ENCODE results near the gene CD3E.
"Not testable (repeated sequence)": the region's sequence is repeated elsewhere in the genome, so short reads cannot be mapped to it uniquely, and the experiment has no call there.

CD3E gene

DNA sequence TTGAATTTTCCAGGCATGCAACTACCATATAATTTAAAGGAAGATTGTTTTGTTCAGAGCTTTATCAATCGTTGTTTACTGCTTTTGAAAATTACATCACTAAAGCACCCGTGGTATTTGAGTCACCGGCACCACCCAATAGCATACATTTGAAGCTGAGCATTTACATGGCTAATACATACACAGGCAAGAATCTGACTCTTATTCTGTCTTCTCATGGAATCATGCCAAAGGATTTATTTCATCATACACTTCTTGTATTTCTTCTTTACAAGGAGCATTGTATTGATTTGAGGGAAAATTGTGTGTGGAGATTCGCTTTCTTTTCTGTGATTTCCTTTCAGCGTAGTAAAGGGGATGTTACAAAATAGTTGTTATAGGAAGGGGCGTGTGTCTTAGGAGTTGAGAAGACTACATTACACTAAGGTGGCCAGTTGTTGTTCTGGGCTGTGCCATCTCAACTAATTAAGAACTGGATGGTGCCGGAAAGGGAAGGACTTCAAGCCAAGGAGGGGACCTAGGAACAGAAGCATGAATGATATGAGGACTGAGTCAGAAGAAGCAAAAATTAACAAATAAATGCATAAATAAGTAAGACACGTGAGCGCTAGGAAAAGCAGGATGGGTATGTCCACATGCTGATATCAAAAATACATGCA, 12.9 kb upstream of the CD3E start:
- DNase-seq: no peak

DNA sequence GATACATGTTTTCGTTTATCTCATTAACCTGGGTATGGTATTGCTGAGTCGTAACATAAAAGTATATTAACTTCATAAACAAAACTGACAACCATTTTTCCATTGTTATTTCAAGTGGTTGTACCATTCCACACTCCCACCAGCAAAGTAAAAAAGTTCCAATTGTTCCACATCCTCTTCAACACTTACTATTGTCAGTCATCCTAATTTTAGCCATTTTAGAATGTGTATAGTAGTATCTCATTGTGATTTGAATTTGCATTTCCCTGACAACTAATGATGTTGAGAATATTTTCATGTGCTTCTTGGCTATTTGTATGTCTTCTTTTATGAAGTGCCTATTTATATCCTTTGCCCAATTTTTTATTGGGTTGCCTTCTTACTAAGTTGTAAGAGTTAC, 10.5 kb upstream of the CD3E start:
- DNase-seq: no peak

DNA sequence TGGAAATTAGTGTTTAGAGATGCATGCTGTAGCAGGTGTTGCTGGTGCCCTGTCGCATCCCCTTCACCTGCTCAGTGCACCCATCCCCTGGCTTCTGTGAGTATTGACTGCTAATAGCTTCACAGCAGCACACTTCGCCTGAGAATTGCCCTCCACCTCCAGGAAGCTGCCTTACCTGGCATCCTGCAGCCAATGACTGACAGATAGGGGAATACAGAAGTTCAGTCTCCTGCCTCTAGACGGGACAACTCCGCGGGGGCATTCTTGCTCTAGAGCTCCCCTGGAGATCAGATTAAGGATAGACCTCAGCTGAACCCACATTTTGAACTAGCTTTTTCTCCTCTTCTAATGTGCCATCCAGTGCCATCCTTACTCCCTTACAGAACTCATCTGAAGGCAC, 9.3 kb upstream of the CD3E start:
- DNase-seq: peak; percentile 38

DNA sequence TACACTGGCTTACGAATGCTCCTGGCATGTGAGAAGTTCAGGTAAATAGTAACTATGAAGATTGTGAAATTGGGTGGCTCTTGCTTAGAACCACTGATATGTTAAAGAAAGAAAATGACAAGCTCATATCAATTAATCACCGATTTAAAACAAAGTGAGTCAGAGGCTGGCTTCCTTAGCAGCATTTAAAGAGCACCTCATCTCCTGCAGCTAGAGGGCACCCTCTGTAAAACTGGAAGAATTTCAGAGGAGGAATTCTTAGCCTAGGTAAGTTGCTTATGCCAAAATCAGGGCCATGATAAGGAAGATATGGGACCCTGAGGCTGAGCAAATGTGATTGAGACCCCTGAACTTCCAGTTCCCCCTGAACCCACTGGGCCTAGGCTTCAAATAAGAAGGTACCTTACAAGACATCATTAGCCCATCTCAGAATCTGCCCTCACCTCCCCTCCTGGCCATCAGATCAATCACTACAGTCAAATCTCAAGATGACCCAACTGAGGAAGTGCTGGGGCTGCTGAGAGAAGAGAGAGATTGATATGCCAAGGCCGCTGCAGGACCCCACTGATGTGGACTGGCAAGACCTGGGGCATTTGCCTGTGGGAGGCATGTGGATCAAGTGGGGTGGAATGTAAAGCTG, 8.6 kb upstream of the CD3E start:
- peak; percentile 24 for DNase-seq

DNA sequence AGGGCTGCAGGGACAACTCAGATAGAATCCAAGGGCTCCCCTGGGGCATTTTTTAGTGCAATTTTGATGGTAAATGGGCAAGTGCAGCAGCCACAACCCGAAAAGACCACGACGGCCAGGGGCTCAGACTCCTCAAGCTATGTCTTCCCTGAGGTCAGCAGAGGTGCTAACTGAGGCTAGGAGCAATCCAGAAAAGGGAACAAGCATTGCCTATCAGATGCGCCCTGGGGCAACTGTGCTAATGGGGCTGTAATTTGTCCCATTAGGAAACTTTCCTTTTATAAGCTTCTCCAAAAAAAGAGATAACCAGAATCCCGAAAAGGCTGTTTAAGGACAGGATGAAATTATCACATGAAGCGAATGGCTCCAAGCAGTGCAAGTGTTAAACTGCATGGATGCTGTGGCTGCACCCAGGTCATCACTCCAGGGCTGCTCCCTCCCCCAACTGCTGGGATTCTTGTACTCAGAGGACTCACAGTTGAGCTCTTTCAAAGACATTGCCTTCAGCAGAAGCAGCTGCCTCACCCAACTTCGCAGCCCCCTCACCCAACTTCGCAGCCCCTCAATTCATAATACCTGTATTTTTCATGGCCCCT, 2.8 kb upstream of the CD3E start:
- peak; percentile 58 for DNase-seq

DNA sequence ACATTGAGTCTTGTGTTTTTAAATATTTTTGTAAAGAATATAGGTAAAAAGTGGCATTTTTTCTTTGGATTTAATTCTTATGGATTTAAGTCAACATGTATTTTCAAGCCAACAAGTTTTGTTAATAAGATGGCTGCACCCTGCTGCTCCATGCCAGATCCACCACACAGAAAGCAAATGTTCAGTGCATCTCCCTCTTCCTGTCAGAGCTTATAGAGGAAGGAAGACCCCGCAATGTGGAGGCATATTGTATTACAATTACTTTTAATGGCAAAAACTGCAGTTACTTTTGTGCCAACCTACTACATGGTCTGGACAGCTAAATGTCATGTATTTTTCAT, 333 bp upstream of the CD3E start:
- DNase-seq: no peak

DNA sequence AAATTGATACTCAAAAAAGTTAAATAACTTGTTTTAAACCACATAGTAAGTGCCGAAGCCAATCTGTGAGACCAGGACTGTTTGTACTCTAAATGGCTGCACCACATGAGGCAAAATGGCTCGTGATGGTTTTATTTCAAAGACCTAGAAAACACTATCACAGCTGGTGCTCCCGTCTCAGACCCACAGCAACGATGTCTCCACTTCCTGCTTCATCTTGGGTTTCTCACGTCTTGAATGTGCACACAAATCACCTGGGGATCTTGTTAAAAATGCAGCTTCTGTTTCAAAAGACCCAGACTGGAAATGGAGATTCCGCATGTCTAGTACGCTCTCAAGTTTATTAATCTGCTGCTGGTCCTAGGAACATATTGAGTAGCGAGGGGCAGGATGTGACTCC, 1.2 kb downstream of the CD3E start:
- DNase-seq: no peak

DNA sequence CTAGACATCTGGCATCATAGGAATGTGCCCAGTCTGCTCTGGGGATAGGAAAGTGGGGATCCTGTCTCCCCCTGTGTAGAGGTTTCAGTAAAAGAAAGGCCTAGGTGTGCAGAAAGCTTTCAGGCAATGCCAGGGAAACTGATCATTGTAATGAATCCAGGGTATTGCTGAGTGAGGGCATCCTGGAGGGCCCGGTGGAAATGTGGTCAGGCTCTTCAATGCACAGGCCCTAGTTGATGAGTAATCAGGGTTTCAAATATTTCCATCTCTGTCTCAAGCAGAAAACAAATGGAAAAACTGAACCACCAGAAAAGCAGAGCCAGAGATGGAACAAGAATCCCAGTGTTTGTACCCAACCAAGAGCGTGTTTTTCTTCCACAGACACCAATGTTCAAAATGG, 2.0 kb downstream of the CD3E start:
- no peak for DNase-seq

DNA sequence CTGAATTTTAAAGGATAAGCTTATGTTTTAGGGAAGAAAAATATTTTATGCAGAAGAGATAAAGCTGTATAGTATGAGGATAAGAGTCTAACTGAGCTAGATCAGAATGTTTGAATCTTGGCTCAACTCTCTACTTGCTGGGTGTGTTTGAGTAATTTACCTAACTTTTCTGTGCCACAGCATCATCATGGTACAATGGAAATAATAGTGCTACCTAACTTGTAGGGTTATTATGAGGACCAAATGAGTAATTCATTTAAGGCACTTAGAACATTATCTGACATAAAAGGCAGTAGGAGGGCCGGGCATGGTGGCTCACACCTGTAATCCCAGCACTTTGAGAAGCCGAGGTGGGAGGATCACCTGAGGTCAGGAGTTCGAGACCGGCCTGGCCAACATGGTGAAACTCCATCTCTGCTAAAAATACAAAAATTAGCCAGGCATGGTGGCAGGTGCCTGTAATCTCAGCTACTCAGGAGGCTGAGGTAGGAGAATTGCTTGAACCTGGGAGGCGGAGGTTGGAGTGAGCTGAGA, 4.5 kb downstream of the CD3E start:
- DNase-seq: not testable (repeated sequence)

DNA sequence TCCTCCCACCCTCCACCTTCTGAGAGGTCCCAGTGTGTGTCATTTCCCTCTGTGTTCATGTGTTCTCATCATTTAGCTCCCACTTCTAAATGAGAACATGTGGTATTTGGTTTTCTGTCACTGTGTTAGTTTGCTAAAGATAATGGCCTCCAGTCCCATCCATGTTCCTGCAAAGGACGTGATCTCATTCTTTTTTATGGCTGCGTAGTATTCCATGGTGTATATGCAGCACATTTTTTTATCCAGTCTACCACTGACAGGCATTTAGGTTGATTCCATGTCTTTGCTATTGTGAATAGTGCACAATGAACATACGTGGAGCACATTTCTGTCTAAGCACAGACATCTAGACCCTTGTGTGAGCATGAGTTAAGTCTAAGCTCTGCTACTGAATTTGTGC, 5.7 kb downstream of the CD3E start:
- no peak for DNase-seq

DNA sequence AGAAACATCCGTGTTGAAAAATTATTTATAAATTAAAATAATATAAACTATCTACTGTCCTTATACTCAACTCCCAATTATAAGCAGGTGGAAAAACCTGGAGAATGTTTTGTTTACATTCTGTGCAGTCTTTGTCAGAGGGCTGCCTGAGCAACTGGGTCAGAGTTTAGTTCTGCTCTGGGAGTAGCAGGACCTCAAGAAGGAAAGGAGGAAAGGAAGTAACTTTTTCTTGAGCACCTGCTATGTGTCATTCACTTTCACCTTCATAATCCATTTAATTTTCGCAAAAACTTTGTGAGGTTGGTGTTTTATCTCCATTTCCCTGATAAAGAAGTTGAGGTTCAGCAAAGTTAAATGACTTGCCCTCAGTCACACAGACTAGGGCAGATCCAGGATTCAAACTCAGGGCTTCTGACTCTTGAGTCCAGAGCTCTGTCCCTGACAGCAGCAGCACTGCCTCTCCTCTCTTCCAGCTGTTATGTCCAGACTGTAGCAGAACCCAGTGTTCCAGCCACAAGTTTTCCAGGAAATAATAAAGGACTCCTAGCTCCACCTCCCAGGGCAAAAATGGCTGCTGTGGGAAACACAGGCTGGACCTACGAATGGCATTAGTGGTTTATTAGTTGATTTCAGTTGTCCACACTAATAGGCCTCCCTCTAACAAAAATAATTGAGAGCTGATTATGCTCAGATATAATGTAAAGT, 6.4 kb downstream of the CD3E start:
- DNase-seq: no peak

DNA sequence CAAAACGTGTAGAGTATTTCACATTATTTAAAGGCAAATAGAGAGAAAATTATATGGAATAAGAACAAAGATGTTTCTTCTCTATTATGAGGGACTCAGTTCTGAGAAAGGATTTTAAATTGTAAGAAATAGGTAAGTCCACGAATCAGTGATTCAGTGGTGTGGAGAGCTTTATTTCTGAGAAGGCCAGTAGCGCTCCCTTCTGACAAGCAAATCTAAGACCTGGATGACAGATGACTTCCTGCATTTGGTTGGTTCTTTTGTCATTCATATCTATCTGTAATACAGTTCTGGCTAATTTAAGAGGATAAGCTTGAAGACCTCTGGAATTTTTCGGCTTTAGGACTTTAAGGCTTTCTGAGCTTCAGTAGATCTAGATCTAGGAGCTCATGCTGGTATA, 7.0 kb downstream of the CD3E start:
- no peak for DNase-seq

DNA sequence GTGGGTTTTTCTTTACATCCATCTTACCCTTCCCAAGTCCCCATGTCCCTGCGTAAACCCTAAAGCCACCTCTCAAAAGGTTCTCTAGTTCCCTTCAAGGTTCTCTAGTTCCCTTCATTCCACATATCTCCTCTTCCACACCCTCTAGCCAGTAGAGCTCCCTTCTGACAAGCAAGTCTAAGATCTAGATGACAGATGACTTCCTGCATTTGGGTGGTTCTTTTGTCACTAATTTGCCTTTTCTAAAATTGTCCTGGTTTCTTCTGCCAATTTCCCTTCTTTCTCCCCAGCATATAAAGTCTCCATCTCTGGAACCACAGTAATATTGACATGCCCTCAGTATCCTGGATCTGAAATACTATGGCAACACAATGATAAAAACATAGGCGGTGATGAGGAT, 7.8 kb downstream of the CD3E start:
- no peak for DNase-seq

DNA sequence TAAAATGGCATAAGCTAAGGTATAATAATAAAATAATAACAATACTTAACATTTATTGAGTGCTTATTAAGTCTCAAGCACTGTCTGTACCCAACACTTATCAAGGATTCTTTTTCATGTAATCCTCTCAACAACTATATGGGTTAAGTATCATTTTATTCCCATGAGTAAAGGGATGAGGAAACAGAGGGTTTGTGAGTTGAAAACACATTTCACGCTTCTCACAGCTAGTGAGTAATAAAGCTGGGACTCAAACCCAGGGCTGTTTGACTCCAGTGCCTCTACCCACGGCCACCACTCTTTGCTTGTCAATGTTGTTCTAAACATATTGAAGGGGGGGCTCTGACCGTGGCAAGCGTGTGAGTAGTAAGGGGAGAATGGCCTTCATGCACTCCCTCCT, 8.7 kb downstream of the CD3E start:
- DNase-seq: no peak

DNA sequence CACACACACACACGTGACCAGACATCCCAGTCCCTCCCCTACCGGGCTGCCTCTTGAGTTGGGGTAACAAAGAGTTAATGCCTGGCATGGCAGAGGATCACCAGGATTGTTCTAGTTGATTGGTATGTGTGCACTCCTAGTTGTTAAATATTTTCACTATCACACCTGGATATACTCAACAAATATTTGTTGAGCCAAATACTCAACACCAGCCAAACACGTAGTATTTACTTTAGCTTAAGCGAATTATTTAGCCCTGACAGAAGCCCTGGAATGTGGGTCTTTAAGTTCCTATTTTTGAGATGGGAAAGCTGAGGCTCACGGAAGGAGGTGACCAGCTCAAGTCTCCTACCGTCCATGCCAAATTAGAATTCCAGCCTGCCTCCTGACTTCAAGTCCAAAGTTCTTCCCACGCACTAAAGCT, 10.5 kb downstream of the CD3E start:
- no peak for DNase-seq

DNA sequence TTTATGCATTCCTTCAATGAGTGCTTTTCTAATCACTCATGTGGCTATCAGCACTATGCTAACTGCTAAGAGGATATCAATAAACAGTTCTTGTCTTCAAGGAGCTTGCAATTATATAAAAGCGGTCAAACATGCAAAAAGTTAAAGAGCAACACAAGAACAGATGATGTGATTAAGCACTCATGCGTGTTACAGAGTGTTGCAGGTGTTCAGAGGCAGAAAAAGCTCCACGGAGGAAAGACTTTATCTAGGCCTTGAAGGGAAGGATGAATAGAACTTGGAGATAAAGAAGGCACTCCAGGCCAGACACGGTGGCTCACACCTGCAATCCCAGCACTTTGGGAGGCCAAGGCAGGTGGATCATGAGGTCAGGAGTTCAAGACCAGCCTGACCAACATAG, 13.6 kb downstream of the CD3E start:
- no peak for DNase-seq

DNA sequence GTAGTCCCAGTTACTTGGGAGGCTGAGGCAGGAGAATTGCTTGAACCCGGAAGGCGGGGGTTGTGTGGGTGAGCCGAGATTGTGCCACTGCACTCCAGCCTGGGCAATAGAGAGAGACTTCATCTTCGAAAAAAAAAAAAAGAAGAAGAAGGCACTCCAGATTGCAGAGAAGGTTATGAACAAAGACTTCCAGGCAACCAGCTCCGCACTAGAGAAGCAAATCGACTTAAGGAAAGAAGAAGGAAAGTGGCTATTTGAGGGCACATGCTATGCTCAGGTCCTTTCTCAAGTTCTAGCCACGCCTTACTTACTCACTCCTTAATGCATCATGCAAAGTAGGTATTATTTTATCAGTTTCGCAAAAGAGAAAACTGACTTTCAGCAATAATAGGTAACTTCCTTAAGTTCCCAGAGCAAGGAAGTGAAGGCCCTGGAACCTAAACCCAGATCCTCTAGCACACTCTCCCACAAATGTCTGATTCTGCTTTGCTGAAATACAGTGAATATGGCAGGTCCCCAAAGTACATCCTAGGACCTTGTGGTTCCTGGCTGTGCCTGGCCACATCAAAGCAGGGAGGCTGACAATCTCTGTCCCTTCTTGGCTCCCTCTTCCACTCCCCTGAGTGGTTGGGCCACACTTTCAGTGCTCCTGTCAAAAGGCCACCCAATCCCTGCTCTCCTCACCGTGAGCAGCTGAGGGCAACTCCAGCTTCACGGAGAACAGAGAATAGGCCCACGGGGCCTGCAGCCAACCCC, 14.2 kb downstream of the CD3E start:
- no peak for DNase-seq

DNA sequence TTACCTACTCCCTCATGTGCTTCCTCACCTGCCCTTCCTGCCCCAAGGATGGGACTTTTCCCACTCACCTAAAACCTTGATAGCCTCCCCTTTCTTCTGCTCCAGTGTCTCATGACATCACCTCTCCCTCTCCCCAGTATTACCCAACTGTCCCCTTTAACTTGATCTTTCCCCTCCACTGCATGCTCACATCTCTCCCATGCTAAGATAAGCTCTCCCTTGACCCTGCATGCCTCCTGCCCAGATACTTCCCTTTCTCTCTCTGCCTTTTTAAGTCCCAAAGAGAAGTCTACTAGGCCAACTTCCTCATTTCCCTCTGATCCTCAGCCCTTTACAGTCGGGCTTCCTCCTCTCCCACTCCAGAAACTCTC, 14.8 kb downstream of the CD3E start:
- DNase-seq: no peak

DNA sequence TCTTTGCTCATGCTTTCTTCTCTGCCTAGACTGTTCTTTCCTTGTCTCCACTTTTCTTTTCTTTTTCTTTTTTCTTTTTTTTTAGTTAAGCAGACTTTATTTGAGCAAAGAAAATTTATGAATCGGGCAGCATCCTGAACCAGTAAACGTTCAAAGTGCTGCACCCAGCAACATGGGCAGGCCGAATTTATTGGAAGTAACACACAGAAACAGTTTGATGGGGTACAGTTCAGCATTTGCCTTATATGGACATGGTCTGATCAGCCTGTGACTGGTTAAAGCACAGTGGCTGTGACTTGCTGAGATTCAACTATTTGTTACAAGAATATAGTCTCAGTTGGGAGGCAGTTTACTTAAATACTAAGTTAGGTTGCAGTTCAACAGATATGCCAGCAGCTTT, 16.0 kb downstream of the CD3E start:
- no peak for DNase-seq

DNA sequence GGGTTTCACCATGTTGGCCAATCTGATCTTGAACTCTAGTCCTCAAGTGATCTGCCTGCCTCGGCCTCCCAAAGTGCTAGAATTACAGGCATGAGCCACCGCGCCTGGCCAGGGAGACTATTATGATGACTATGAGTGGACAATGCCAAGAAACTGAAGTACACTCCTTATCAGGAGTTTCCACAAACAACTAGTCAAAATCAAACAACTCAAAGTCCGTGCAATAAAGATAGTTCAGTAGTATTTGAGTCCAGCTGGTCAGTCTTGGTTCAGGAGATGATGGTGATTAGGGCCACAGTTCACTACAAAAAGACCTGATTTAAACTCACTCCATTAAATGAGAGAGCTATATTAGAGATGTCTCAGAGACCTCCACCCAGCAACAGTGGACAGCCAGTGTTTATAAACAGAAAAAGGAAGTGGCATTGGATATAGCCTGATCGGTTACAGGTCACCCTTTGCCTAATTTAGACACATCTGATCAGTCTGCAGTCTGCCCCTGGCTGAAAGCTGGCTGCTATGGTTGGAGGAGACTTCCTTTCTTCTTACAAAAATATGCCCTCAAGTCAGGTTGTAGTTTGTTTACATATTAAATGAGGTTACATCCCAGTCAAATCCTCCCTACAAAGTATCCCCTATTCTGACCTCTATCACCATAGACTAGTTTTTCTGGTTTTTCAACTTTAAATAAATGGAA, 17.0 kb downstream of the CD3E start:
- no peak for DNase-seq

DNA sequence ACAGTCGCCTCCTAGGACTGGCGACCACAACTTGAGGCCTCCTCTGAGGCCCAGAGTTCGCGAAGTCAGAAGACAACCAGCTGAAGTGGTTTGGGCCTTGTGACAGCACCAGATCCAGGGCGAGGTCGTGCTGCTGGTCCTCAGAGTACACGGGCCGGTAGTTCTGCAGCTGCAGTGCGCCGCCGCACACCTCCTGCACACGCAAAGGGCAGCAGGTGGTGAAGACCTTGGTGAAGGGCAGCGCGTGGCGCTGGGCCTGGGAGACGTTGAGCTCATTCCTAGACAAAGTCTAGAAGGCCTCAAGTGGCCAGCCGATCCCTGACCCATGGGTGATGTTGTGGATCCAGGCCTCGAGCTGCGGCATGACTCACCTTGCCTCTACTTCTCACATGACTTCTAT, 18.2 kb downstream of the CD3E start:
- DNase-seq: no peak

DNA sequence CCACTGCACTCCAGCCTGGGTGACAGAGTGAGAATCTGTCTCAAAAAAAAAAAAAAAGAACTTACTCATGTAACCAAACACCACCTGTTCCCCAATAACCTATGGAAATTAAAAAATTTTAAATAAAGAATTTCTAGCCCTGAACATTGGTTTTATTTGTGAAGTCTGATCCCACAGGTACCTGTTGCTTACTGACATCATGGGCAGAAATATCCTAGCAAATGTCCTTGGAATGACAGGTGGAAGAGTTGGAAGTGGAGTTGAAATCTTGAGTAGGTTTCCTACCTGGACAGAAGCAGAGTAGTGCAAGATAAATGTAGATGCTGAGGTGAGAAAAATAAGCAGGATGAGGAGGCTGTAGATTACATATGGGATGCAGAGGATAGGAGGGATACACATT, 20.8 kb downstream of the CD3E start:
- no peak for DNase-seq

DNA sequence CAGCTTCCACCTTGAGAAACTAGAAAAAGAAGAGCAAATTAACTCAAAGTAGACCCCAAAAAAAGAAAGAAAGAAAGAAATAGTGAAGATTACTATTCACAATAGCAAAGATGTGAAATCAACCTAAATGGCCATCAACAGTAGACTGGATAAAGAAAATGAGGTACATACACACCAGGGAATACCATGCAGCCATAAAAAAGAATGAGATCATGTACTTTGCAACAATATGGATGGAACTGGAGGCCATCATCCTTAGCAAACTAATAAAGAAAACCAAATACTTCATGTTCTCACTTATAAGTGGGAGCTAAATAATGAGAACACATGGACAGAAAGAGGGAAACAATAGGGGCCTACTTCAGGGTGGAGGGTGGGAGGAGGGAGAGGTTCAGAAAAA, 24.2 kb downstream of the CD3E start:
- DNase-seq: no peak
